ENCODE results near the gene EFCAB14.

DNA sequence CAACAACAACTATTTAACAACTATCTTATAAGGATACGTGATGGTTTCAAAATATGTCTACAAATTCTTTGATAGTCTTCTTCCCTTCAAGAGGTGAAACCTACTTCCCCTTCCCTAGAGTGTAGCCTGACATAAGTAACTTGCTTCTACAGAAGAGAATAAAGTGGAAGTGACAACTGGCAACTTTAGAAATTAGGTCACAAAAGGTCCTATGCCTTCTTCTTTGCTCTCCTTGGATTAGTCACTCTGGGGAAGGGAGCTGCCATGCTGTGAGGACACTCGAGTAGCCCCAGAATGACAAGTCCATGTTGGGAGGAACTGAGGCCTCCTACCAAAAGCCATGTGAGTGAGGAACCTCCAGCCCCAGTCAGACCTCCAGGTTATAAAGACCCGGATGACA is 19.2 kb downstream of the EFCAB14 start:
- TF ChIP-seq CTCF (conservative IDR thresholded peaks at IDR 0.05; ENCODE audit: low read depth, low read length) (no peak), SMC3 (IDR thresholded peaks at IDR 0.05; ENCODE audit: low read depth, low read length) (no peak), RAD21 (IDR thresholded peaks at IDR 0.05; ENCODE audit: low read length) (no peak), MXI1 (IDR thresholded peaks at IDR 0.05; ENCODE audit: borderline replicate concordance, low read depth, low read length) (no peak), POLR2A (IDR thresholded peaks at IDR 0.05; ENCODE audit: low read depth, low read length) (no peak), MAZ (IDR thresholded peaks at IDR 0.05; ENCODE audit: borderline replicate concordance, low read depth, low read length) (no peak), RFX5 (IDR thresholded peaks at IDR 0.05; ENCODE audit: low read depth, low read length) (no peak)

Data from IMR-90 (cell line).